Non-pigmented ciliary epithelial cell (primary cell): ENCODE measurements around the gene MYH10.
"Not testable (repeated sequence)": the region's sequence is repeated elsewhere in the genome, so short reads cannot be mapped to it uniquely, and the experiment has no call there.

Source experiments
- DNase-seq: peaks from one replicate; pipeline ENCODE4 v3.0.0-alpha.2; 2010; ENCODE audit warnings: low read depth

Gene MYH10

DNA sequence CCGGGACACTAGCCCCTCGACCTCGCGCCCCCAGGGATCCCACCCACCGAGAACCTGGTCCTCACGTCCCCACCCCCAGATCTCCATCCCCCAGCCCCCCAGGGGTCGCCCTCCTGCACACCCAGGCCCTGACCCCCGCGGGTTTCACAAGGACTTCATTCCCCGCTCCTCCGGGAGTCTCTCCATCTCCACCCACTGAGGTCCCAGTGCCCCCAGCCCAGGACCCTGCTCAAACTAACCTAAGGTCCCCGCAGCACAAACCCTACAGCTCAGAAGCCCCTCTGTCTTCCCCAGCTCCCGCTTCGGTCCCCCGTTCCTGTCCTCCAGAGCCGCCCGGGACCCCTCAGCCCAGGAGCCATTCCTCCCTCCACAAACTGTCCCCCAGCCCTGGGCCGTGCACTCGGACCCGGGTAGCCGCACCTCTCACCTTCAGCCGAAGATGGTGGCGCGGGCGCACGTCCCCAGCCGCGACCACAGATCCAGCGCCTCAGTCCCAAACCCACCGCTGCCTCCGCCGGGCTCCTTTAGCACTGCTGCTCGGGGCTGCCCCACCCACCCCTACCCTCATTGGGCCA, at the start of gene MYH10:
Gene MYH10 (minus strand): TSS at position 499 of the 575 bp plus-strand sequence. CDS start 7,479 bp downstream, outside the sequence.
- DNase-seq, result no peak

DNA sequence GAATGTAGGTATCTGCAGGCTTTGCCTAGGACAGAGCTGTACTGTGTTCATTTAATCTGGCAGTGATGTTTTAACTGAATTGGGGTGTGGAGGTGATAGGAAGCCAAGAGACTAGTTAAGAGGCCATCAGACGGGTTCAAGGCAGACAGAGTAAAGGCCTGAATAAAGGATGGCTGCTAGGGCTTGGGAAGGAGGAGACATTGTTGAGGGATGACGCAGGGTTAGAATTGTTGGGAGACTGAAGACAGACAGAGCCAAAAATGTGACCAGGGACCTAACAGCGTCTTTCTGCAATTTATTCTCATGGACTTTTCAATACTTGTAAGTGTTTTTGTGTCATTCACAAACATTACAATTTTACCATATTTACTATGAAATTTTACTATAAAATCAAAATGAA, 48.6 kb upstream of the MYH10 start:
- no peak for DNase-seq

DNA sequence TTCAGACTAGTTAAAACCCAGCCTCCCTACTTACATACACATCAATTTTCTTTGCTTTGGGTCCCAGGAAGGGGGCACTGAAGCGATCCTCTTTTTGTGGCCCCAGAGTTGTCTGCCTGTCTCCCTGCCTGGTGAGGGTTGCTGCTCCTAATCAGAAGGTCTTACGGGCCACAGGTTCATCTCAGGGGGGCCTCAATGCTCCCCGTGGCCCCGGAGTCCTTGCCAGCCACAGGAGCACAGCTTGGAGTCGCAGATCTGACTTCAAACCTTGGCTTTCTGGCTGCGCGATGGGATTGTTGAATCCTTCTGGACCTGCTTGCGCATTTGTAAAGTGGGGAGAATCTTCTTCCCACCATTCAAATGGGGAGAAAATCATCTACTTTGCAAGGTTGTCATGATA, 44.8 kb upstream of the MYH10 start:
- DNase-seq, result no peak

DNA sequence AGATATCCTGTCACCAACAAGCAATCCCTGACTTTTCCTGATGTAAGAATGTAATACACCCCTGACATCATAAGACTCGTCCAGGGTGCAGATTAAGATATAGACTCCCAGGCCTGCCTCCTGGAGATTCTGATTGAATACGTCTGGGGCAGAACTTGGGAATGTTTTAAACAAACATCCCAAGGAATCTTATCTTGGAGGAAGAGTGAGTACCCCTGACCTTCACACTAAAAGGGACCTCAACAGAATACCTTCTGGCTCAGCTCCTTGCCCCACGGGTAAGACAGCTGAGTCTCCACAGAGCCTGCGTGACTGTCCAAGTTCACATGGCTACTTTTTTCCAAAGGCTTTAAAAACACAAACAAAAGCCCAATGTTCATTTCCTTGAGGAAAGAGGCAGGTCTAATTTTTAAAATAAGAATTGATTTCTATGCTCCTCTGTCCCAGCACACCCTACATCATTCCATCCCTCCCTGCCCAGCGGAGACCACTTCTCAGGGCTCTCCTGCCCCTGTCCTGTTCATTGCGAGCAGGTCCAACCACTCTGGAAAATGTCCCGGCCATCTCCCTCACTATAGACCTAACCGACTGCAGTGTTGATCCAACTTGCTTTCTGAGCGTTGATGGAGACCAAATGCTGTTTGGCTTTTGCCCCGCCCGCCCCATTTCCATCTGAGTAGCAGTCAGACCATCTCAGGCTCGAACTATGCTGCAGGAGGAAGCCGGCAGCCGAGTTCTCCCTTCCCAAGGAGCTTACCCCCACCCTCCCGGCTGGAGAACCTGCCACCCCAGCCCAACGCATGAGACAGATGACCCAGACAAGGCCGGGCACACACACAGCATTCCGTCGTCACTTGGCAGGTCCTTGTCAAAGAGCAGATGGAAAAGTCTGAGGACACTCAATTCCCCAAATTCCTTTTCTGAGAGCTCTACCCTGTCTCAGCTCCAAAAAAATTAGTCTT, 44.1 kb upstream of the MYH10 start:
- DNase-seq, result no peak

DNA sequence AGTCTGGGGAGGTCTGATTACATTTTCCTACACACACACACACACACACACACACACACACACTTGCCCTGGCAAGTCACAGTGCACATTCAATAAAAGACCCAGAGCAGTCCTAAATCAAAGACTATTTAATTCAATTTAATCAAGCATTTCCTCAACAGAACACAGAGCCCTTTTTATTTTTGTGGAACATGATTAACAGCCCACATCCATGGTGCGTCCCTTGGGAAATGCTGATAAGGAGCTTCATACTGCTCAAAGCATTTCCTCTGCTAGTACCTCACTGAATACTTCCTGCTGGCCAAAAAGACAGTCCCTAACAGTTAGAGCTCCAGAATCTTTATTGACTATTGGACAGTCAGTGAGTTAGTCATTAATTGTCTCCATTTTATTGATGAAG, 43.1 kb upstream of the MYH10 start:
- no peak for DNase-seq

DNA sequence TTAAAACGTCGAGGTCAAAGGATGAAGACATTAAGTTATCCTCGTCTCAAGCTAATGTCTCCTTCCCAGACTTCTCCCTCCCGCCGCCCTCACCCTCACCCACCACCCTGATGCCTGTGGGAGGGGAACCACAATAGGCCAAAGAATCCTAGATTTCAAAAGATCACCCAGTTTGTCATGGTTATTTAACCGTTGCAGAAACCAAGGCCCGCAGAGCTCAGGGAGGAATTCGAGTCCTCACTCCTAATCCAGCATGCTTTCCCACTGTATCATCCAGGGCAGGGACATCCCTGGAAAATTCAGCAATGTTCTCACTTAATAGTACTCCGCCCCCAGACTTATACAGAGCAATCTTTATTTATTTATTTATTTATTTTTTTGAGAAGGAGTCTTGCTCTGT, 41.8 kb upstream of the MYH10 start:
- DNase-seq, result no peak

DNA sequence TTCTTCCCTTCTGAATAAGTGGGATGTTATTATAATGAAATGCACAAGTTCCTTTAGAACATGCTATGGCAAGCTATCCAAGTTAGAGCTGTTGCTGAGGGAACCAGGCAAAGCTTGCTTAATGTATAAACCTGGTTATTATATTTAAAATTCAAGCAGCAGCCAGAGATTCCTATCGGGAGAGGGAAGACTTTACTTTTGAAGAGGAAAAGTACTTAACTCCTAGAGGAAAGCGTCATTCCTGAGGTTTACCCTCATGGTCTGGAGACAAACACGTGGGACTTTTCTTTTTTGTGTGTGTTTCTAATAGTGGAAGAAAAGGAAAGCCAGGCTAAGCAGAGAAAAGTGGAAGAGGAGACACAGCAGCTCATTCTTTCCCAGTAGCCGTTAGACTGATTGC, 39.9 kb upstream of the MYH10 start:
- DNase-seq, result no peak

DNA sequence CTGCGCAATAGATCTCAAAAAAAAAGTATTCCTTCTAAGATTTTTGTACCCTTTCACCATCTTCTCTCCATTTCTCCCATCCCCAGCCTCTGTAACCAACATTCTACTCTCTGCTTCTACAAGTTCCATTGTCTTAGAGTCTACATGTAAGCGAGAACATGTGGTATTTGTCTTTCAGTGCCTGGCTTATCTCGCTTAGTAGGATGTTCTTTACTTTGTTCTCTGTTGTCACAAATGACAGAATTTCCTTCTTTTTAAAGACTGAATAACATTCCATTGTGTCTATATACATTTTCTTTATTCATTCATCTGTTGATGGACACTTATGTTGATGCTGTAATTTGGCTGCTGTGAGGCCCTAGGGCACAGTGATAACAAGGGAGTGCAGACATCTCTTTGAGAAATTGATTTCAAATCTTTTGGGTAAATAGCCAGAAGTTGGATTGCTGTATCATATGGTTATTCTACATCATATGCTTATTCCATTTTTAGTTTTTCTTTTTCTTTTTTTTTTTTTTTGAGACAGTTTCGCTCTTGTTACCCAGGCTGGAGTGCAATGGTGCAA, 37.7 kb upstream of the MYH10 start:
- DNase-seq, result no peak

DNA sequence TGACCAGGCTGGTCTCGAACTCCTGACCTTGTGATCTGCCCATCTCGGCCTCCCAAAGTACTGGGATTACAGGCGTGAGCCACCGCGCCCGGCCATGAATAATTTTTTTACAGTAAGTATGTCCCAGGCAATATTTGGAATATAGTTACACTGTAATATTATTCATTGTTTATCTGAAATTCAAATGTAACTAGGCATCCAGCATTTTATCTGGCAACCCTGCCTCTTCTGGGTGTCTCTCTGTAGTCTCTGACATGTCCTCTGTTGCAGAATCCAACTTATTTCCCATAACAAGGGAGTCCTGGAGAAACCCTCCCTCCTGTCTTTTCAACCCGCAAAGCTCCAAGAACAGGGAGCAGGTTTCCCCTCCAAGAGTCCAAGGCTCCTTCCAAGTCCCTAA, 36.9 kb upstream of the MYH10 start:
- no peak for DNase-seq

DNA sequence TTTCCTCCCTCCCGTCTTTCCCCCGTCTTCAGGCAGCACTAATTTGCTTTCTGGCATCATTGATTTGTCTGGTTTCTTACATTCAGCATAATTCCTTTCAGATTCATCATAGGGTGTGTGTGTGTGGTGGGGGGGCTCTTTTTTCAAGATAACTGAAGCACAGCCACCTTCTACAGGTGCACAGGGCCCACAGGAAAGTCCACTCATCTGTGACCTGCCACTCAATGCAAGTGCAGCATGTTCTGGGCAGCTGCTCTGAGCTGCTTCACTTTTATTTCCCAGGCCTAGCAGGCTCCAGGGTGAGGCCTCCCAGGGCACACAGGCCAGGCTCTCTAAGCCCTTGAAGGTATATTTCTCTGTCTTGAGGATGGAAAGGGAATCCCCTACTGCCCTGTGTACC, 35.2 kb upstream of the MYH10 start:
- DNase-seq, result no peak

DNA sequence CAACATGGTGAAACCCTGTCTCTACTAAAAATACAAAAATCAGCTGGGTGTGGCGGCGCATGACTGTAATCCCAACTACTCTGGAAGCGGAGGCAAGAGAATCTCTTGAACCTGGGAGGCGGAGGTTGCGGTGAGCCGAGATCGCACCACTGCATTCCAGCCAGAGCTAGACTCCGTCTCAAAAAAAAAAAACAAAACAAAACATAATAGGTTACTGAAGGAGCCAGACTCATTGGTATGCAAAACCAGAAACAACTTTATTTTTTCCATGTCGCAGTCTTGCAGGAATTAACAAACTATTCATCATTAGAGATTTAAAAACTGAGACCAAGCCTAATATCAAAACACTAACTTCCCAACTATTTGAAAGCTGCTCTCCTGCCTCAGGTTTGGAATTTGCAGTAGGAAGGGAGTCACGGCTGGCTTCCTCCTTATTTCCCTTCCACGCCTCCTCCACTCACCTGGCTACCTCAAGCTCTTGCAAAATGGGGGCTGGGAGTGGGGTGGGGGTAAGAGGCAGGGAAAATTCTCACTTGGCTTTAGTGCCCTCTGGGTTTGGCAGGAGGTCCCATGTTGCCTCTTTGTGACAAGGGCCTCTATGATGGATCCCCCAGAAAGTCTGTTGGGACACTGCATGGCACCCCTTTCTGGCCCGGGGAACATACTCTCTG, 34.1 kb upstream of the MYH10 start:
- DNase-seq, result no peak

DNA sequence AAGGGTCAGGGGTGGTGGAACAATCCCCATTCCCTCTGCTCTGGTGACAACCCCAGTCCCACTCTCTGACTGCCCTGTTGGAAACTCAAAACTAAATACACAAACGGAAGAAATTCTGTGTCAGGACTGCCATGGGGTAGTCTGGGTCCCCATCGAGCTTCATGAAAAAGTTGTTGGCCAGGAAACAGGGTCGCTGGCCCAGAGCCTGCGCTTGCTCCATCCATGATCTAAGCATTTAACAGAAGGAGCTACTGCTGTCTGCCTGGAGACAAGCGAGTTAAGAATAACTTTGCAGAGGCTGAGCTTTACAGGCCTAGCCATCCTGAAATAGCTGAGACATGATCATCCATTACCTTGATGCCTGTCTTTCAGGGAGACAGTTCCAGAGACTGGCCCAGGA, 32.4 kb upstream of the MYH10 start:
- no peak for DNase-seq

DNA sequence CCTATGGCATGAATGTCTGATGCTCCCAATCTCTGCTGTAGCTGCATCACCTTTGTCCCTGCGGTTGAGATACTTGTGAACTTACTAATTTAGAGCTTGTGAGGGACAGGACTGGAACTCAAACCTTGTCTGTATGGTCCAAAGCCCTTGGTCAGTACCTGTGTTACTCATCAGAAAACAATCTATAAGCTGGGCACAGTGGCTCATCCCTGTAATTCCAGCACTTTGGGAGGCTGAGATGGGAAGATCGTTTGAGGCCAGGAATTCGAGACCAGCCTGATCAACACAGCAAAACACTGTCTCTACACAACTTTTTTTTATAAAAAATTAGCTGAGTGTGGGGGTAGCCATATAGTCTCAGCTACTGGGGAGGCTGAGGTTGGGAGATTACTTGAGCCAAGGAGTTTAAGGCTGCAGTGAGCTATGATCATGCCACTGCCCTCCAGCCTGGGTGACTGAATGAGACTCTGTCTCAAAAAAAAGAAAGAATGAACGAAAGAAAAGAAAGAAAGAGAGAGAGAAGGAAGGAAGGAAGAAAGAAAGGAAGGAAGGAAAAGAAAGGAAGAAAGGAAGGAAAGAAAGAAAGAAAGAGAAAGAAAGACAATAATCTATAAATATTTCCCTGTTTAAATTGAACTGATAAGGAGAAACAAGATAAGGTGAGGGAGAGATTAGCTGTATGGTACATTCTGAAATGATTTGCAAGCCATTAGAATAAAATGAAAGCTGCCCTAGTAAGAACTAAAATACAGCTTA, 31.7 kb upstream of the MYH10 start:
- no peak for DNase-seq

DNA sequence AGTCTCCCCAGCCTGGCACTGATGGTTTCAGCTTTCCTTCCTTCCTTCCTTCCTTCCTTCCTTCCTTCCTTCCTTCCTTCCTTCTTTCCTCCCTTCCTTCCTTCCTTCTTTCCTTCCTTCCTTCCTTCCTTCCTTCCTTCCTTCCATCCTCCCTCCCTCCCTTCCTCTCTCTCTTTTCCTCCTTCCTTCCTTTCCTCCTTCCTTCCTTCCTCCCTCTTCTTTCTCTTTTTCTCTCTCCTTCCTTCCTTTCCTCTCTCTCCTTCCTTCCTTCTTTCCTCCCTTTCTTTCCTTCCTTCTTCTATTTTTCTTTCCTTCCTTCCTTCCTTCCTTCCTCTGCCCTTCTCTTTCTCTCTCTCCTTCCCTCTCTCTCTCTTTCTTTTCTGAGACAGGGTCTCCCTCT, 30.2 kb upstream of the MYH10 start:
- DNase-seq, result not testable (repeated sequence)

DNA sequence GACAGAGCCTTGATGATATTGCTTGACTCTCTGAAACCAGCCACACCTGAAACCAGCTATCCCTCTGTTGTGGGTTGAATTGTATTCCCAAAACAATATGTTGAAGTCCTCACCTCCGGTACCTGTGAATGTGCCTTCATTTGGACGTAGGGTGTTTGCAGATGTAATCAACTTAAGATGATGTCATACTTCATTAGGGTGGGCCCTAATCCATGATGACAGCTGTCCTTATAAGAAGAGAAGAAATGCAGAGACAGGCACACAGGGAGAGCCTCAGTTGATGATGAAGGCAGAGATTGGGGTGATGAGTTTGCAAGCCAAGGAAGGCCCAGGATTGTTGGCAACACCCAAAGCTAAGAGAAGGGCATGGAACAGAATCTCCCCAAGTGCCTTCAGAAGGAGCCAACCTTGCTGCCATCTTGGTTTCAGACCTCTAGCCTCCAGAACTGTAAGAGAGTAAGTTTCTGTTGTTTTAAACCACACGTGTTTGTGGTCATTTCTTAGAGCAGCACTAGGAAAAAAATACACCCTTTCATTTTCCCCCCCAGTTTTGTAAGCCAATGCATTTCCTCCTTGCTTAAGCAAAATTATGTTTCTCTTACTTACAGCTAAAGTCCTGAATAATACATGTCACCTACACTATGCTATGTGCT, 29.4 kb upstream of the MYH10 start:
- no peak for DNase-seq

DNA sequence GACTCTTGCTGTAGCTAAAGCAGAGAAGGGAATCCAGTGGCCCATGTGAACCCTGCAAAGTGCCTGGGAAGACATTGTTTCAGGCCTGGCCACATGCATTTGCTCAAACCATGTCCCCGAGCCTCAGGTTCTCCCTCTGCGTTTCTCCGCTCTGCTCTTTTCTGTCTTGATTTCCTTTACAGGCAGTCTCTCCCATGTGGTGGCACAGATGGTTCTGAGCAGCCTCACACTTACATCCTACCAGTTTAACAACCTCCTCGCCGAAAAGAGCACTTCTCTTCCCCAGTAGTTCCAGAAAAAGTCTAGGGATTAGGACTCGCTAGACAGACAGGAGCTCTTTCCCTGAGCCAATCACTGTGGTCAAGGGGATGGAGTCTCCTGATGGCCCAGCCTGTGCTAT, 28.3 kb upstream of the MYH10 start:
- no peak for DNase-seq

DNA sequence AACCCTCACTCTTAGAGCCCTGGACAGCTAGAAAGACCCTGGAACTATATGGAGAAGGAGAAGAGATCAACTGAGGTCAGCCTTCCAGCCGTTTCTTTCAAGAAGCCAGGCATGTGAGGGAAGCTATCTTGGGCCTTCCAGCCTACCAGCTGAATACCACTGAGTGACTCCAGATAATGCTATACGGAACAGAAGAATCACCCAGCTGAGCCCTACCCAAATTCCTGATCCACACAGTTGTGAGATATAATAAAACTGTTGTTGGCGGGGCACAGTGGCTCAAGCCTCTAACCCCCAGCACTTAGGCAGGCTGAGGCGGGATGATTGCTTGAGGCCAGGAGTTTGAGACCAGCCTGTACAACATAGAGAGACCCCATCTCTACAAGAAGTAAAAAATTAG, 26.2 kb upstream of the MYH10 start:
- no peak for DNase-seq

DNA sequence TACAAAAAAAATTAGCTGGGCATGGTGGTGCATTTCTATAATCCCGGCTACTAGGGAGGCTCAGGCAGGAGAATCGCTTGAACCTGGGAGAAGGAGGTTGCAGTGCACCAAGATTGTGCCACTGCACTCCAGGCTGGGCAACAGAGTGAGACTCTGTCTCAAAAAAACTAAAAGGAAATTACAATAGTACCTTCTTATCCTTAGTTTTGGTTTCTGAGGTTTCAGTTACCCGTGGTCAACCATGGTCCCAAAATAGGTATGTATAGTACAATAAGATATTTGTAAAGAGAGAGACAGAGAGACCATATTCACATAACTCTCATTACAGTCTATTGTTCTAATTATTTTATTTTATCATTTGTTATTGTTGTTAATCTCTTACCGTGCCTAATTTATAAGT, 24.3 kb upstream of the MYH10 start:
- DNase-seq, result no peak

DNA sequence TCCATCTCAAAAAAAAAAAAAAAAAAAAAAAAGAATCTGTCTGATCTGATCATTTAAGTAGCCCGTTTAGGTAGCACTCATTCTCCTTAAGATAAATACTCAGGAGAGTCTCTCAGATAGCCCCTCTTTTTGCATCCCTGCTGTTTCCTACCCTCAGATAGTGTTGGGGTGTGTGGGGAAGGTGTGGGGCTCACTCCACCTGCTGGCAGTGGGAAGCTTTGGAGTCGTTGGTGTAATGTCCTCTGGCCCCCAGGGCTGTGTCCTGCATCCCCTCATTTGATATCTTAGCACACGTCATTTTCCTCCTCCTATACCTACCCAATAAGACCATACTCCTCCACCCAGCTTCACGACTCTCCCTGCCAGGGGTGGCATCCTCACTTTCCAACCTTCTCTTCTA, 20.5 kb upstream of the MYH10 start:
- no peak for DNase-seq

DNA sequence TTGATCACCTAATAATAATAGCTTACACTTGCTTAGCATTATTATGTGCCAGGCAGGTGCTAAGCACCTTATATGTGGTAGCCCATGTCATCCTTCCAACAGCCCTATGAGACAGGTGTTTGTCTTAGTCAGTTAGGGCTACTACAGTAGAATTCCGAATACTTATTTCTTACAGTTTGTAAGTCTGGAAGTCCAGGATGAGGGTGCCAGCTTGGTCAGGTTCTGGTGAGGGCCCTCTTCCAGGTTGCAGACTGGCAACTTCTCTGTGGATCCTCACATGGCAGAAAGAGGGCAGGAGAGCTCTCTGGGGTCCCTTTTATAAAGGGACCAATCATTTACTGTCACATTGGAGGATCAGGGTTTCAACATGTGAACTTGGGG, 19.6 kb upstream of the MYH10 start:
- no peak for DNase-seq
